Transverse colon (tissue), 3 donors: ENCODE data around the gene MEIKIN.

ENCODE experiments used
- CTCF ChIP-seq, 5 experiments: fragments of 200-600 bp in 3 of 5; fragments of 450-650 bp in 2 of 5; sonication (generic) in 3 of 5; IDR thresholded peaks; 1 replicate in 2 of 5; 2 replicates in 3 of 5; pipeline ENCODE4 v1.5.1; 2016 to 2017; ENCODE audit warnings: antibody characterized with exemption in 5 of 5, inconsistent platforms in 3 of 5, mild to moderate bottlenecking in 2 of 5, moderate library complexity in 1 of 5
- EP300 ChIP-seq: sonication (generic); formaldehyde crosslinking; IDR thresholded peaks from one replicate; pipeline ENCODE4 v1.6.1; 2017; ENCODE audit warnings: antibody characterized with exemption, low read depth
- POLR2A ChIP-seq: fragments of 450-650 bp; IDR thresholded peaks from one replicate; pipeline ENCODE4 v1.6.1; 2016; ENCODE audit warnings: antibody characterized with exemption, mild to moderate bottlenecking, moderate library complexity

GRCh38 chr5:131774652-131775367 is 170.7 kb downstream of the MEIKIN start:
- no peak for TF ChIP-seq CTCF (IDR thresholded peaks at IDR 0.05)
- no peak for TF ChIP-seq EP300
- TF ChIP-seq POLR2A = no peak
